Thymus (tissue), 11 donors: ENCODE results near the gene DNM2. TPM values are rescaled to one million over a fixed set of nuclear protein-coding genes. Genes with fewer than 3 reads are reported as not detected.
A peak's percentile ranks its signal among the peaks of the same experiment; 100 is the strongest.

Experiments used
- DNase-seq, 9 donors: peaks; one replicate each; pipeline ENCODE4 v3.0.0-alpha.2; 2013; ENCODE audit warnings: low spot score in 9 of 9, low read depth in 6 of 9, missing footprints in 1 of 9
- H3K27ac ChIP-seq, 2 donors: one replicate each; pipeline ENCODE4 v1.5.1; 2013; ENCODE audit warnings: control low read depth in 1 of 2, low read depth in 1 of 2, low read length in 1 of 2, mild to moderate bottlenecking in 1 of 2, moderate library complexity in 1 of 2
- H3K27me3 ChIP-seq, 2 donors: one replicate each; pipeline ENCODE4 v1.5.1; 2013; ENCODE audit warnings: low read length in 1 of 2; ENCODE audit not compliant: control insufficient read depth in 2 of 2, insufficient read depth in 1 of 2
- H3K36me3 ChIP-seq, 2 donors: one replicate each; pipeline ENCODE4 v1.5.1; 2013; ENCODE audit warnings: low read length in 1 of 2, mild to moderate bottlenecking in 1 of 2, moderate library complexity in 1 of 2; ENCODE audit not compliant: control insufficient read depth in 2 of 2, insufficient read depth in 2 of 2
- H3K4me1 ChIP-seq, 2 donors: one replicate each; pipeline ENCODE4 v1.5.1; 2013; ENCODE audit warnings: low read length in 2 of 2; ENCODE audit not compliant: control insufficient read depth in 2 of 2, insufficient read depth in 2 of 2
- H3K4me3 ChIP-seq, 2 donors: one replicate each; pipeline ENCODE4 v1.5.1; 2013; ENCODE audit warnings: low read length in 2 of 2, control low read depth in 1 of 2, mild to moderate bottlenecking in 1 of 2
- H3K9me3 ChIP-seq, 2 donors: one replicate each; pipeline ENCODE4 v1.5.1; 2013; ENCODE audit warnings: low read length in 1 of 2, mild to moderate bottlenecking in 1 of 2; ENCODE audit not compliant: control insufficient read depth in 2 of 2, insufficient read depth in 1 of 2
- WGBS: extraction: QIAGEN DNeasy Blood & Tissue Kit; methylation state at CpG from one replicate; pipeline ENCODE4 v1.1.7; 2013; 5-methylcytosine and 5-hydroxymethylcytosine counted together
- polyA plus RNA-seq: library from polyadenylated mRNA; stranded (reverse); fragments of 200-250 nt; gene quantifications from one replicate; pipeline ENCODE4 v1.2.3, GENCODE V29; 2013
- total RNA-seq: library from RNA; stranded (reverse); fragments of 120-200 nt; gene quantifications from one replicate; pipeline ENCODE4 v1.2.4, GENCODE V29; 2013
- donor health status: healthy.

The DNM2 gene
- total and polyA plus RNA-seq, 2 donors: 49.0 to 102 TPM

- no peaks in the 10 kb centered on the region for H3K9me3 ChIP-seq
- no peak for DNase-seq
- H3K27me3 ChIP-seq: no peaks in the 10 kb centered on the region
- H3K4me3 ChIP-seq: no peak overlapping the region
- peaks cover 81 to 88% of the 10 kb centered on the region in 2 donors for H3K36me3 ChIP-seq
- 98% methylated on average over 8 of the region's 8 CpGs for WGBS
- no peak overlapping the region for H3K27ac ChIP-seq
- H3K4me1 ChIP-seq: no peaks in the 10 kb centered on the region
Observed at GRCh38 chr19:10788146-10788545, 70.3 kb downstream of the DNM2 start.

DNA sequence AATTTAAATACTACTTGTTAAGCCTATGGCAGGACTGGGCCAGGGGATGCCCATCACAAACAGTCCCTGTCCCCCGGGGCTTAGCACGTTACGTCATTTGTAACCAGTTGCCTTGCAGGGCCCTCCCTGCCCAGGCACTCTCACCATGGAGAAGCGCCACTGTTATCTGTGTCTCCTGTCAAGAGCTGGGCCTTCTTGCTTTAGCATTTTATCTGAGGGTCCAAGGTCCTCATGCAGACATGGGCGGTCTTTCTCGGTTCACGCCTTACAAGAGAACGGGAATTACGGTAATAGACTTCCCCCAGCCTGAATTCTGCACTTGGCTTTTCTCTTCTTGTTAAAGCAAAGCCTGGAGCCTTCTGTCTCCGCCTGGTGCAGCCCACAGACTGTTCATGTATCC is 72.0 kb downstream of the DNM2 start:
- no peak for DNase-seq
- Histone ChIP-seq H3K4me3 (no peak overlapping the region), H3K27me3 (no peaks in the 10 kb centered on the region), H3K9me3 (no peaks in the 10 kb centered on the region), H3K27ac (no peak overlapping the region), H3K4me1 (no peaks in the 10 kb centered on the region), H3K36me3 (peaks cover 84 to 90% of the 10 kb centered on the region in 2 donors)
- WGBS: 97% methylated on average over 10 of the region's 10 CpGs

- Histone ChIP-seq H3K4me1 (peaks cover 0 to 2% of the 10 kb centered on the region in 2 donors), H3K27me3 (no peaks in the 10 kb centered on the region), H3K27ac (no peak overlapping the region), H3K9me3 (peaks cover 0 to 2% of the 10 kb centered on the region in 2 donors), H3K36me3 (peaks cover 84 to 87% of the 10 kb centered on the region in 2 donors), H3K4me3 (no peak overlapping the region)
- no peak for DNase-seq
- 99% methylated on average over 19 of the region's 19 CpGs for WGBS
Observed at GRCh38 chr19:10796653-10797052, 78.8 kb downstream of the DNM2 start.

DNA sequence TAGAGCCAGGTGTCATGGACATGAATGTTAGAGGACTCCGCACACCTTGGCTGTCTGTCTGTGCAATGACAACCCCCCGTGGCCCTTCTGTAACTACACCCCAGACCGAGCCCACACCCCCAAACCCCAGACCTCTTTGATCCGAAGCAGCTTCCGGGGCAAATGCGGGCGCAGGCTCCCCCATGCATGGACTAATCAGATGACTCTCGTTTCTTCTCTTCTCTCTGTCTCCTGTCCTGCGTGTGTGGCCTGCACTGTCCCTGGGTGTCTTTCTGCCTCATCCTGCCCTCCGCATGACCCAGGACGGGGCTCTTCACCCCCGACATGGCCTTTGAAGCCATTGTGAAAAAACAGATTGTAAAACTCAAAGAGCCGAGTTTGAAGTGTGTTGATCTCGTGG is 79.2 kb downstream of the DNM2 start:
- no peak overlapping the region for H3K4me3 ChIP-seq
- peaks cover 0 to 2% of the 10 kb centered on the region in 2 donors for H3K9me3 ChIP-seq
- no peaks in the 10 kb centered on the region for H3K27me3 ChIP-seq
- DNase-seq: no peak
- H3K4me1 ChIP-seq: peaks cover 0 to 2% of the 10 kb centered on the region in 2 donors
- H3K27ac ChIP-seq: no peak overlapping the region
- H3K36me3 ChIP-seq: peaks cover 84 to 87% of the 10 kb centered on the region in 2 donors
- 95% methylated on average over 14 of the region's 14 CpGs for WGBS

DNA sequence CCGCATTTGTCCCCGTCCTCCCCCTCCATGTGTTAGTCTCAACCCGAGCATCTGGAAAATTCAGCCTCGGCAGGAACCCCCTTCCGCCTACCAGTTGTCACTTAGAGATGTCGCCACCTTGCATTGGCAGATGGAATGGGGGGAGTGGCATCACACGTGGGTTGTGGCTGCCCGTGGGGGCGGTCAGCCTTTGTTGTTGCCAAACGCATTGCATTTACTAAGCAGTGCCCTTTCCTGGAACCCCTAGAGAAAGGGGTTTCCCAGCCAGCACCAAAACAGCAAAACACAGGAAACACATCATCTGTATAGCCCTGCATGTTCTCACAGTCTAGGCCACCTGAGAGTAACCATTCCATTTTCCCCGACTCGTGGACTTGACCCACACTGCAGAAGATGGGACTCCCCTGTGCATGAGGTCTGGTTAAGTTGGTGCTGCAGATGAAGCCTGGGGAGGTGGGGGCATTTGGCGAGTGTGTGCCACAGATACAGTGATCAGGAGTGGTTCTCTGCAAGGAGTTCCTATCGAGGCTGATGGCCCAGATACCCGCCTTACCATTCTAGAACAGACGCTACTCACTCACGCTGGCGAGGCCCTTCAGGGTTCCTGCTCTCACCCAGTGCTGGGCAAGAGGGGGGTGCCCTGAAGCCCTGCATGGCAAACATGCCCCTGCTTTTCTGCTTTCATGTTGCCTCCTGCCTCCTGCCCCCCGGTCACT is 79.8 kb downstream of the DNM2 start:
- WGBS: 92% methylated on average over 19 of the region's 19 CpGs

DNA sequence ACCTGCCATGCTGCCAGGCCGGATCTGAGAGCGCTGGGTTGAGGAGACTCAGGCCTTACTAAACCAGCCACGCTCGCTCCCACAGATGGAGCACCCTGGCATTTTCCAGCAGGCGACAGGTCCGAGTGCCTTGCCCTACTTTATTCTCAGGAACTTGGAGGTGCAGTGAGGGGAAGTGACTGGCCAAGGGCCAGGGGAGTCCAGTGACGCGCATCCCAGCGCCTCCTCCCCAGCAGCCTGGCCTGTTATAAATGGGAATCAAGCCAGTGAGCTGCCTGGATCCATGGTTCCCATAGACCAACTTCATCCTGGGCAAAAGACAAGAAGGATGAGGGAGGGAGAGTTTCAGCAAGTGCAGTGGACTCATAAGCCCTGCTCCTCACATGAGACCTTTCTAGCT is 82.6 kb downstream of the DNM2 start:
- Histone ChIP-seq H3K9me3 (peaks cover 0 to 2% of the 10 kb centered on the region in 2 donors), H3K27ac (peak overlapping the region in 1 of 2 donors; percentile 36), H3K4me3 (no peak overlapping the region), H3K36me3 (peaks cover 85 to 86% of the 10 kb centered on the region in 2 donors), H3K4me1 (peaks cover 0 to 2% of the 10 kb centered on the region in 2 donors), H3K27me3 (no peaks in the 10 kb centered on the region)
- 96% methylated on average over 9 of the region's 9 CpGs for WGBS
- no peak for DNase-seq

More for the DNA sequence above, 79.8 kb downstream of the DNM2 start:
- Histone ChIP-seq H3K27me3 (no peaks in the 10 kb centered on the region), H3K4me1 (peaks cover 0 to 2% of the 10 kb centered on the region in 2 donors), H3K4me3 (no peak overlapping the region), H3K9me3 (peaks cover 0 to 2% of the 10 kb centered on the region in 2 donors), H3K36me3 (peaks cover 86 to 87% of the 10 kb centered on the region in 2 donors), H3K27ac (peak overlapping the region; percentile 6 to 23)
- peak in 2 of 9 donors; percentile 10 to 41 for DNase-seq

DNA sequence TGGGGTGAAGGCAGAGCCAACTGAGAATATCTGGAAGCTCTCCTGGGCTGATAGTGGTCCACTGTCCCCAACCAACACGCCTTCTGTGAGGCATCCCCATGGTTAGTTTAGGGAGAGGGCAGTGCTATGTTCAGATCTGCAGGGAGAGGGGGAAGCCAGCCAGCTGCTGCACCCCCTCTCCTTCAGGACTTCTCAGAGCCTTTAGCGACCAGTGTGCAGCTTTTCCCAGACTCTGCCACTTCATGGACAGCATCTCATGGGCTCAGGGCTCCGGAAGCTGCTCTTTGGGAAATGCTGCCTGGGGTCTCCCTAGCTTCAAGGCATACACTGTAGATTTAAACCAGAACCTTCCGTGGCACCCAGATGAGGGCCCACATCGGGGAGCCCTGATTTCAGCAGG is 84.6 kb downstream of the DNM2 start:
- 98% methylated on average over 5 of the region's 5 CpGs for WGBS
- DNase-seq: no peak
- Histone ChIP-seq H3K27ac (no peak overlapping the region), H3K27me3 (no peaks in the 10 kb centered on the region), H3K4me1 (peaks cover 0 to 2% of the 10 kb centered on the region in 2 donors), H3K4me3 (no peak overlapping the region), H3K36me3 (peaks cover 71 to 73% of the 10 kb centered on the region in 2 donors), H3K9me3 (peaks cover 0 to 2% of the 10 kb centered on the region in 2 donors)

- Histone ChIP-seq H3K4me1 (no peaks in the 10 kb centered on the region), H3K27me3 (no peaks in the 10 kb centered on the region), H3K27ac (no peak overlapping the region), H3K9me3 (peaks cover 0 to 2% of the 10 kb centered on the region in 2 donors), H3K36me3 (peaks cover 64 to 68% of the 10 kb centered on the region in 2 donors), H3K4me3 (no peak overlapping the region)
- WGBS: 100% methylated on average over 9 of the region's 9 CpGs
- DNase-seq: no peak
Observed at GRCh38 chr19:10803252-10803651, 85.4 kb downstream of the DNM2 start.

DNA sequence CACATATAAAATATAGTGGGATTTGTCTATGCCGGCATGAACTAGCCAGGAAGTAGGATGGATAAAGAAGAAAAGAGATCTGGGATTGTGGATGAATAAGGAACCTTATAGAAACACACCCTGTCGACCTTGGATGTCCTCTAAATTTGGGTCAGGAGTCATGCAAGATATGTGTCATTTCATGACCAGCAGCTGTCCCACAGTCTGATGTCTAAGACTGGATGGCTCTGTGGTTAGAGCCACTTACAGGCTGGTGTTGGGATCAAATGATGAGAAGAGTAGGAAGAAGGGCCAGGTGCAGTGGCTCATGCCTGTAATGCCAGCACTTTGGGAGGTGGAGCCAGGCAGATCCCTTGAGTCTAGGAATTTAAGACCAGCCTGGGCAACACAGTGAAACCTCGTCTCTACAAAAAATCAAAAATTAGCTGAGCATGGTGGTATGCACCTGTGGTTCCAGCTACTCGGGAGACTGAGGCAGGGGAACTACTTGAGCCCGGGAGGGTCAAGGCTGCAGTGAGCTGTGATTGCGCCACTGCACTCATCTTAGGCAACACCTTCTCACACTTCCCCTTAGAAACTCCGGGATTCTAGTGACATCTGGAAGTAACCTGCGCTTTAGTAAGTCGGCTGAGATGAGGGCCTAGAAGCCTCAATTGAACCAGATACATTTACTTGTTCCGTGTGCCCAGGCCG is 87.3 kb downstream of the DNM2 start:
- WGBS: 95% methylated on average over 11 of the region's 11 CpGs
- Histone ChIP-seq H3K9me3 (peaks cover 0 to 2% of the 10 kb centered on the region in 2 donors), H3K36me3 (peaks cover 66 to 69% of the 10 kb centered on the region in 2 donors), H3K4me3 (no peak overlapping the region), H3K27ac (no peak overlapping the region), H3K4me1 (no peaks in the 10 kb centered on the region), H3K27me3 (no peaks in the 10 kb centered on the region)
- no peak for DNase-seq
